Tibial nerve (tissue), 4 donors: ENCODE results near the gene SMIM11. TPM values are rescaled to one million over a fixed set of nuclear protein-coding genes. Genes with fewer than 3 reads are reported as not detected.

Source experiments
- DNase-seq, 2 donors: peaks; one replicate each; pipeline ENCODE4 v3.0.0-alpha.2; 2019; ENCODE audit warnings: low spot score in 2 of 2
- H3K27ac ChIP-seq, 4 donors: fragments of 200-600 bp; sonication (generic) in 3 of 4; one replicate each; pipeline ENCODE4 v1.5.1; 2017 to 2019; ENCODE audit warnings: mild to moderate bottlenecking in 1 of 4
- H3K27me3 ChIP-seq, 2 donors: fragments of 200-600 bp; sonication (generic) in 1 of 2; one replicate each; pipeline versions ENCODE4 v1.5.1 to v1.6.0; 2017 to 2019
- H3K36me3 ChIP-seq, 3 donors: fragments of 200-600 bp; sonication (generic); one replicate each; pipeline ENCODE4 v1.5.1; 2018 to 2019
- H3K4me1 ChIP-seq, 4 donors: fragments of 200-600 bp; sonication (generic) in 3 of 4; one replicate each; pipeline ENCODE4 v1.5.1; 2017 to 2019
- H3K4me3 ChIP-seq, 4 donors: fragments of 200-600 bp; sonication (generic) in 3 of 4; one replicate each; pipeline ENCODE4 v1.5.1; 2017 to 2019; ENCODE audit warnings: mild to moderate bottlenecking in 1 of 4, moderate library complexity in 1 of 4
- H3K9me3 ChIP-seq, 4 donors: fragments of 200-600 bp; sonication (generic) in 3 of 4; one replicate each; pipeline ENCODE4 v1.5.1; 2017 to 2019
- CTCF ChIP-seq, 5 experiments: fragments of 200-600 bp in 3 of 5; fragments of 450-650 bp in 2 of 5; sonication (generic) in 3 of 5; IDR thresholded peaks; one replicate each; pipeline ENCODE4 v1.5.1; 2016 to 2019; ENCODE audit warnings: antibody characterized with exemption in 5 of 5, mild to moderate bottlenecking in 3 of 5, moderate library complexity in 2 of 5
- EP300 ChIP-seq, 2 donors: sonication (generic); formaldehyde crosslinking; IDR thresholded peaks; one replicate each; pipeline ENCODE4 v1.6.1; 2017; ENCODE audit warnings: antibody characterized with exemption in 2 of 2, mild to moderate bottlenecking in 1 of 2
- POLR2A ChIP-seq, 2 donors: fragments of 450-650 bp; IDR thresholded peaks; one replicate each; pipeline ENCODE4 v1.6.1; 2017; ENCODE audit warnings: antibody characterized with exemption in 2 of 2, mild to moderate bottlenecking in 2 of 2, moderate library complexity in 2 of 2
- WGBS, 2 donors: methylation state at CpG; one replicate each; pipeline ENCODE4 v1.1.5; 2018; 5-methylcytosine and 5-hydroxymethylcytosine counted together
- total RNA-seq, 4 donors: library from RNA; depleted of rRNA; stranded (reverse); fragments of >200 nt; gene quantifications; one replicate each; pipeline ENCODE4 v1.1.0, GENCODE V29; 2016

The SMIM11 gene
- total RNA-seq, 4 donors from 2014 or later, result 9.0 to 38.5 (median 12.4) TPM

GRCh38 chr21:34335316-34335715 lies 40.0 kb upstream of the SMIM11 start:
- Histone ChIP-seq H3K27me3 (no peaks in the 10 kb centered on the region), H3K4me1 (peaks cover 0 to 57% (median 4%) of the 10 kb centered on the region in 4 donors), H3K27ac (peak overlapping the region in 1 of 4 donors; percentile 65), H3K4me3 (no peak overlapping the region), H3K36me3 (no peaks in the 10 kb centered on the region), H3K9me3 (no peaks in the 10 kb centered on the region)
- DNase-seq, result no peak
- WGBS, 2 donors, result 69 to 76% methylated on average over 6 of the region's 6 CpGs
- TF ChIP-seq POLR2A (IDR thresholded peaks at IDR 0.05) (no peak), CTCF (IDR thresholded peaks at IDR 0.05) (no peak), EP300 (IDR thresholded peaks at IDR 0.05) (no peak)

- Histone ChIP-seq H3K27ac (no peak overlapping the region), H3K4me1 (peaks cover 0 to 57% (median 4%) of the 10 kb centered on the region in 4 donors), H3K9me3 (no peaks in the 10 kb centered on the region), H3K36me3 (no peaks in the 10 kb centered on the region), H3K4me3 (no peak overlapping the region), H3K27me3 (no peaks in the 10 kb centered on the region)
- no peak for DNase-seq
- TF ChIP-seq POLR2A (IDR thresholded peaks at IDR 0.05) (no peak), EP300 (IDR thresholded peaks at IDR 0.05) (no peak), CTCF (IDR thresholded peaks at IDR 0.05) (no peak)
- 67 to 71% methylated on average over 5 of the region's 5 CpGs for WGBS, 2 donors
Measured at GRCh38 chr21:34336245-34336644, 39.1 kb upstream of the SMIM11 start.

GRCh38 chr21:34336756-34337391 lies 38.4 kb upstream of the SMIM11 start:
- H3K9me3 ChIP-seq, result no peaks in the 10 kb centered on the region
- DNase-seq, result no peak
- peaks cover 0 to 52% (median 4%) of the 10 kb centered on the region in 4 donors for H3K4me1 ChIP-seq
- WGBS, 2 donors, result 76 to 79% methylated on average over 12 to 13 of the region's 13 CpGs
- H3K27me3 ChIP-seq, result no peaks in the 10 kb centered on the region
- H3K27ac ChIP-seq, result peak overlapping the region in 1 of 4 donors; percentile 22
- no peak overlapping the region for H3K4me3 ChIP-seq
- TF ChIP-seq EP300 (IDR thresholded peaks at IDR 0.05), result no peak
- no peak for TF ChIP-seq POLR2A (IDR thresholded peaks at IDR 0.05)
- TF ChIP-seq CTCF (IDR thresholded peaks at IDR 0.05), result no peak
- no peaks in the 10 kb centered on the region for H3K36me3 ChIP-seq

GRCh38 chr21:34337741-34338140 lies 37.6 kb upstream of the SMIM11 start:
- H3K27me3 ChIP-seq, result no peaks in the 10 kb centered on the region
- H3K27ac ChIP-seq, result peak overlapping the region in 1 of 4 donors; percentile 22
- H3K9me3 ChIP-seq, result no peaks in the 10 kb centered on the region
- DNase-seq, result no peak
- no peaks in the 10 kb centered on the region for H3K36me3 ChIP-seq
- H3K4me3 ChIP-seq, result no peak overlapping the region
- no peak for TF ChIP-seq EP300 (IDR thresholded peaks at IDR 0.05)
- no peak for TF ChIP-seq CTCF (IDR thresholded peaks at IDR 0.05)
- TF ChIP-seq POLR2A (IDR thresholded peaks at IDR 0.05), result no peak
- 64 to 70% methylated on average over 6 of the region's 6 CpGs for WGBS, 2 donors
- peaks cover 0 to 52% (median 4%) of the 10 kb centered on the region in 4 donors for H3K4me1 ChIP-seq

- Histone ChIP-seq H3K4me3 (no peak overlapping the region), H3K27me3 (no peaks in the 10 kb centered on the region), H3K27ac (peak overlapping the region in 1 of 4 donors; percentile 14), H3K9me3 (no peaks in the 10 kb centered on the region), H3K4me1 (peaks cover 0 to 52% (median 4%) of the 10 kb centered on the region in 4 donors), H3K36me3 (no peaks in the 10 kb centered on the region)
- TF ChIP-seq EP300 (IDR thresholded peaks at IDR 0.05) (no peak), CTCF (IDR thresholded peaks at IDR 0.05) (no peak), POLR2A (IDR thresholded peaks at IDR 0.05) (no peak)
- no peak for DNase-seq
- WGBS, 2 donors, result 97 to 98% methylated on average over 8 of the region's 8 CpGs
Measured at GRCh38 chr21:34338226-34338625, 37.1 kb upstream of the SMIM11 start.
